HK-2 (cell line): Measurements from ENCODE around the gene IGF2BP2.
"Not testable (repeated sequence)": the region's sequence is repeated elsewhere in the genome, so short reads cannot be mapped to it uniquely, and the experiment has no call there.

Experiments
- DNase-seq: peaks from one replicate; pipeline ENCODE4 v3.0.0-alpha.2; 2018; ENCODE audit not compliant: unreplicated experiment

Gene IGF2BP2

DNA sequence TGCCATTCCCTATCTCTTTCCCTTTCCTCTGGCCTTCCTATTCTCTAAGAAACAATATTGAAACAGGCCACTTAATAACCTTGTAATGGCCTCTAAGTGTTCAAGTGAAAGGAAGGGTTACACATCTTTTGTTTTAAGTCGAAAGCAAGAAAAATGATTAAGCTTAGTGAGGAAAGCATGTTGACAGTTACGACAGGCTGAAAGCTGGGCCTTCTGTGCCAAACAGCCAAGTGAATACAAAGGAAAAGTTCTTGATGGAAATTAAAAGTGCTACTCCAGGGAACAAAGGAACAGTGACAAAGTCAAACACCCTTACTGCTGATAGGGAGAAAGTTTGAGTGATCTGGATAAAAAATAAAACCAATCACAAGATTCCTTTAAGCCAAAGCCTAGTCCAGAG is 184.5 kb downstream of the IGF2BP2 start:
- no peak for DNase-seq

- no peak for DNase-seq
Observed at GRCh38 chr3:185639632-185640206, 185.1 kb downstream of the IGF2BP2 start.

DNA sequence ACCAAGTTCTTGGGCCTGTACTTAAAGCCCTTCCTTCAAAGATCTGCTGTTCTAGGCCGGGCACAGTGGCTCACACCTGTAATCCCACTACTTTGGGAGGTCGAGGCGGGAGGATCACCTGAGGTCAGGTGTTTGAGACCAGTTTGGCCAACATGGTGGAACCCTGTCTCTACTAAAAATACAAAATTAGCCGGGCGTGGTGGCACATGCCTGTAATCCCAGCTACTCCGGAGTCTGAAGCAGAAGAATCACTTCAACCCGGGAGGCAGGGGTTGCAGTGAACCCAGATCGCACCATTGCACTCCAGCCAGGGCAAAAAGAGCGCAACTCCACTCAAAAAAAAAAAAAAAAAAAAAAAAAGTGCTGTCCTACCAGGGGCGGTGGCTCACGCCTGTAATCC is 186.2 kb downstream of the IGF2BP2 start:
- DNase-seq, result not testable (repeated sequence)

GRCh38 chr3:185637388-185637787 is 187.5 kb downstream of the IGF2BP2 start:
- DNase-seq, result no peak

GRCh38 chr3:185632996-185633395 is 191.8 kb downstream of the IGF2BP2 start:
- DNase-seq, result no peak

DNA sequence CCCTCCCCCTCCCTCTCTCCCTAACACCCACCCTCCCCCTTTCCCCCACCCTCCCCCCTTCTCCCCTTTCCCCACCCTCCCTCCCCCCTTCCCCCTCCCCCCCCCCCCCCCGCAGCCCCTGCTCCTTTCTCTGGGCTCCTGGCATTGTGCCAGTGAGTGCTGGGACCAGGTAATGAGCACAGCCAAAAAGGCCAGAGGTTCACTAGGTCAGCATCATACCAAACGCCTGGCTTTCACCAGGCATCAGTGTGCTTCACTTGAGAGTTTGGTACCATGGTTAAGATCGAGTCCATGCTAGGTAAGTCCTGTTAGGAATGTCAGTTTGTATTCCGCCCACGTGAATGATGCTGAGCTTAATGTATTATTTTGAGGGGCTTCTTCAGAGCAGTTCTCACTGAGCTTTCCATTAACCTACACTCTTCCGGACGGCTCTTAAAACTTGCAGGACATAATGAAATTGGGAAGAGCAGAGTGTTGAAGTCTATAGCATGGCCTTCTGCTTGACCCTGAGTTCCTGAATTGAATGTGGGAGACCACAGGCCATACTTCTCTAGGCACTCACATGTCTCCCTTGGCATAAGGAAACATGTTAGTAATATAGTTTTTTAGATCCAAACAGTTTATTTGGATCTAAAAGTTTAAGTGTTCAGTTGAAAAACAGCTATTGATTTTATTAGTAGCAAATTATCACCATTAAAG is 193.2 kb downstream of the IGF2BP2 start:
- no peak for DNase-seq

DNA sequence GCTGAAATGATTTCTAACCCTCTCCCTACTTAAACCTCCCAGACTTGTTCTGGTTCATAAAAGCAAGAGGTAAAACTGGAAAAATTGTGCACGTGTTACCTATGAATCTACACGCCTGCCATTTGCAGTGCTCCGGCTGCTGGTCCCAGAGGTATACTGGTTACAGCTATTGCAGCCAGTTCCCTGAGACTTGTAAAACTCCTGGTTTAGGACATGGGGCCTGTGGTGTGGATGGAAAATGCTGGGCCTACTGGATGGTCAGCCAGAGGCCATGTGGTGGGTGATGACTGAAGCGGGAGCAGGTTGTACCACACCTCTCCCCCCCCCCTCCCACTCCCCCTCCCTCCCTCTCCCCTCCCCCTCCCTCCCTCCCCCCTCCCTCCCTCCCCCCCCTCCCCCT is 193.7 kb downstream of the IGF2BP2 start:
- no peak for DNase-seq

DNA sequence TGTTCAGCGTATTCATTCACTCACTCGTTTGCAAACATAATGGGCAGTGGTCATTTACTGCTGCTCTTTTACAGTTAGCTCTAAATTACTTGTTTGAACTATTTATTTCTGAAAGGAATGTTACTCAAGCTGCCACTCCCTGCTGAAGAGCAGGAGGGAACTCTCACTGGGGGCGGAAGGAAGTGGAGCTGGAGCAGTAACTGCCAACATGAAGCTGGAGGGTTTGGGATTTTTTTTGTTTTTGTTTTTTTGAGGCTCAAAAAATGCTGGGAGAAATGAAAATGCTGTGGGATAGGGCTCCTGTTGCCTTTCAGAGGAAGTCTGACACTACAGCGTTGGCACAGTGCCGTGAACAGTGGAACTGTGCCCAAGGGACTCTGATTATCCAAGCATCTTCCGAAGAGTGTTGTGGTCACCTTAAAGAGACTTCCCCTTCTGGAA is 194.6 kb downstream of the IGF2BP2 start:
- no peak for DNase-seq

DNA sequence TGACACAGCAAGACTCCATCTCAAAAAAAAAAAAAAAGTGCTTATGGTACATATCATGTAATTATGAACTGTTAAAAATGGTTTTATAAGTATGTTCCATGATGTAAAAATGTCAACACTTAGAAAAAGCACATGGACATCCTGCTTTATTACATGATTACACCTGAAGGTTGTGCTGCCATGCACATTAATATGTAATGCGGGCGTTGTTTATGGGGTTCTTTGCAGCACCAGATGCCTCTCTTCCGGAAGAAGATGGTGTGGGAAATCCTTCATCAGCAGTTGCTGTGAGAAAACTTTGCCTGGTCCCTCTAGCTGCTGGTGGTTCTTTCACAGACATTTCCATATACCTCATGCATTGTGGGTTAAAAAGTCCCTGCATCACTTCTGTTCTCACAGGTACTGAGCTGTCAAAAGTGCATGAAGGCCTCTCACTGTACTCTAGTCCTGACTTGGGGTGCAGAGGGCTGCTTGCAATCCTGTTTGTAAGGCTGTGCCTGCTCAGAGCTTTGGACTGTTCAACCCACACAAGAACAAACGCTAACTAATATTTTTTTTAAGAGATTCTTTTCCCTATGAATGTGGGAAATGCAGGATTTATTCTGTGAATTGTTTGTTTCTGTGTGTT is 195.2 kb downstream of the IGF2BP2 start:
- DNase-seq, result no peak

- DNase-seq, result no peak
Observed at GRCh38 chr3:185625784-185626183, 199.1 kb downstream of the IGF2BP2 start.

- no peak for DNase-seq
Observed at GRCh38 chr3:185623939-185624665, 200.7 kb downstream of the IGF2BP2 start.

DNA sequence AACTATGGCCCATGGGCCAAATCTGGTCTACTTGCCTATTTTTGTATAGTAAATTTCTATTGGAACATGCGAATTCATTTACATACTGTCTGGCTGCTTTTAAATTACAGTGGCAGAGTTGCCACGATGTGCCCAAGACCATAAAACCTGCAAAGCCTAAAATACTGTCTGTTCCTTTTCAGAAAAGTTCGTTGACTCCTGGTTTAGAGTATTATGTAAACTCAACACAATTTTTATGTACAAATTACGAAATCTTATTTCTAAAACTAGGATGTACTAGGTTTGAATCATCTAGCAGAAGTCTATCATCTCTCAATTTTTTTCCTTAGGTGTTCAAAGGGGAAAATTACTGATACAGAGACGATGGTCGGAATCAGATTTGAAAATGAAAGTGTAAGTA is 211.8 kb downstream of the IGF2BP2 start:
- no peak for DNase-seq

- no peak for DNase-seq
Observed at GRCh38 chr3:185606196-185606595, 218.6 kb downstream of the IGF2BP2 start.

DNA sequence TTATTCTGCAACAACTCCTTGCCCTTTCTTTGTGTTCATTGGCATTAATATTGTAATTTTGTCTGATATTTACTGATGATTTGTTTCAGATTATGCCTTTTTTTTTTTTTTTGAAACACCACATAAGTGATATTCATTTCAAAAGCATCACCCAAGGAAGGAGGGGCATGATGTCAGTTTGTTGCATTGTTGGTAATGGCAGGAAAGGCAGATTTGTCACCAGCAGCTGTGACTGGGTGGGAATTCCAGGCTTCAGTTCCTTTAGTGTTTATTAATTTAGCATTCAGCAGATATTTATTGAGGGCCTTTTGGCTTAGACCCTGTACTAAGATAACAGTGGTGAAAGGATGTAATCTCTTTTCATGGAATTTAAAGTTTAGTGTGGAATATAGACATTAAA is 219.3 kb downstream of the IGF2BP2 start:
- no peak for DNase-seq

GRCh38 chr3:185595526-185595925 is 229.3 kb downstream of the IGF2BP2 start:
- no peak for DNase-seq

GRCh38 chr3:185594073-185594472 is 230.8 kb downstream of the IGF2BP2 start:
- DNase-seq, result no peak
